GM23338 (cell line): Measurements from ENCODE around the gene FBXO30. TPM values are rescaled to one million over a fixed set of nuclear protein-coding genes. Genes with fewer than 3 reads are reported as not detected.

Source experiments
- ATAC-seq: fragments of 200-7000 bp; cut with Tn5 transposase; 3 replicates; pipeline ENCODE4 v1.9.1; 2020
- DNase-seq: peaks from one replicate; pipeline ENCODE4 v3.0.0-alpha.2; 2015; ENCODE audit warnings: low spot score
- H2AFZ ChIP-seq: fragments of 200-600 bp; sonication (generic); 2 replicates; pipeline ENCODE4 v1.8.0; 2016; ENCODE audit warnings: antibody characterized with exemption, mild to moderate bottlenecking, moderate library complexity
- H3F3A ChIP-seq: fragments of 200-600 bp; sonication (generic); replicated peaks from 2 replicates; pipeline ENCODE4 v1.8.0; 2017; ENCODE audit warnings: antibody characterized with exemption, mixed run types, low read depth
- H3K27ac ChIP-seq: fragments of 200-600 bp; sonication (generic); 2 replicates; pipeline ENCODE4 v1.6.1; 2016; ENCODE audit warnings: low read depth
- H3K27me3 ChIP-seq: fragments of 200-600 bp; sonication (generic); 2 replicates; pipeline ENCODE4 v1.8.0; 2016; ENCODE audit warnings: mild to moderate bottlenecking, mixed run types, moderate library complexity; ENCODE audit not compliant: insufficient read depth
- H3K36me3 ChIP-seq: fragments of 200-600 bp; sonication (generic); 2 replicates; pipeline ENCODE4 v1.8.0; 2016; ENCODE audit warnings: mild to moderate bottlenecking; ENCODE audit not compliant: insufficient read depth
- H3K4me1 ChIP-seq: fragments of 200-600 bp; sonication (generic); 2 replicates; pipeline ENCODE4 v1.8.0; 2016; ENCODE audit warnings: mild to moderate bottlenecking, moderate library complexity; ENCODE audit not compliant: insufficient read depth
- H3K4me2 ChIP-seq: fragments of 200-600 bp; sonication (generic); 2 replicates; pipeline ENCODE4 v1.7.1; 2017; ENCODE audit warnings: mixed run types
- H3K4me3 ChIP-seq: fragments of 200-600 bp; sonication (generic); 2 replicates; pipeline ENCODE4 v1.6.1; 2016; ENCODE audit warnings: mixed run types
- H3K79me2 ChIP-seq: fragments of 200-600 bp; sonication (generic); replicated peaks from 2 replicates; pipeline ENCODE4 v1.8.0; 2017; ENCODE audit warnings: mild to moderate bottlenecking; ENCODE audit not compliant: insufficient read depth
- H3K9me2 ChIP-seq: fragments of 200-600 bp; sonication (generic); 2 replicates; pipeline ENCODE4 v1.8.0; 2017; ENCODE audit not compliant: insufficient read depth
- H4K20me1 ChIP-seq: fragments of 200-600 bp; sonication (generic); replicated peaks from 2 replicates; pipeline ENCODE4 v1.8.0; 2017; ENCODE audit warnings: mild to moderate bottlenecking; ENCODE audit not compliant: insufficient read depth
- H3K27ac Mint-ChIP-seq: 2 replicates; pipeline ENCODE4 v1.8.0; 2020; ENCODE audit warnings: inconsistent platforms, mild to moderate bottlenecking, moderate library complexity, mixed read lengths
- H3K27me3 Mint-ChIP-seq: 3 replicates; pipeline ENCODE4 v1.8.0; 2022; ENCODE audit warnings: low read depth, mild to moderate bottlenecking, moderate library complexity, mixed read lengths, inconsistent platforms; ENCODE audit not compliant: insufficient read depth, poor library complexity
- H3K36me3 Mint-ChIP-seq: 3 replicates; pipeline ENCODE4 v1.8.0; 2021; ENCODE audit warnings: low read depth, mild to moderate bottlenecking, inconsistent platforms, moderate library complexity, mixed read lengths
- H3K4me1 Mint-ChIP-seq: 3 replicates; pipeline ENCODE4 v1.8.0; 2020; ENCODE audit warnings: mild to moderate bottlenecking, inconsistent platforms, mixed read lengths
- H3K4me3 Mint-ChIP-seq: 3 replicates; pipeline ENCODE4 v1.8.0; 2021; ENCODE audit warnings: moderate library complexity, mild to moderate bottlenecking, inconsistent platforms, mixed read lengths
- H3K9me3 Mint-ChIP-seq: 3 replicates; pipeline ENCODE4 v1.8.0; 2020; ENCODE audit warnings: moderate library complexity, mild to moderate bottlenecking, inconsistent platforms, mixed read lengths
- ETS1 ChIP-seq: IDR thresholded peaks from 2 replicates; pipeline ENCODE4 v1.6.1; 2016; ENCODE audit warnings: antibody characterized with exemption
- EZH2 ChIP-seq: fragments of 200-600 bp; sonication (generic); IDR thresholded peaks from one replicate; pipeline ENCODE4 v1.8.0; 2017; ENCODE audit warnings: antibody characterized with exemption, mild to moderate bottlenecking, low read depth; ENCODE audit not compliant: unreplicated experiment
- EZH2phosphoT487 ChIP-seq: fragments of 200-600 bp; sonication (generic); IDR thresholded peaks from one replicate; pipeline ENCODE4 v1.8.1; 2018; ENCODE audit warnings: antibody characterized with exemption; ENCODE audit not compliant: unreplicated experiment
- NANOG ChIP-seq: IDR thresholded peaks from 2 replicates; pipeline ENCODE4 v1.6.1; 2016; ENCODE audit warnings: antibody characterized with exemption, borderline replicate concordance
- POLR2AphosphoS5 ChIP-seq: IDR thresholded peaks from 2 replicates; pipeline ENCODE4 v1.6.1; 2016; ENCODE audit warnings: antibody characterized with exemption, low read depth
- REST ChIP-seq: IDR thresholded peaks from one replicate; pipeline ENCODE4 v1.6.1; 2018; ENCODE audit warnings: antibody characterized with exemption; ENCODE audit not compliant: unreplicated experiment
- STAT1 ChIP-seq: IDR thresholded peaks from one replicate; pipeline ENCODE4 v1.6.1; 2016; ENCODE audit warnings: antibody characterized with exemption; ENCODE audit not compliant: unreplicated experiment
- ZNF331 ChIP-seq: fragments of 250-450 bp; sonication (Bioruptor Pico); IDR thresholded peaks from 2 replicates; pipeline ENCODE4 v1.5.0; 2020; ENCODE audit warnings: low read depth, mild to moderate bottlenecking, moderate library complexity
- polyA plus RNA-seq: library from polyadenylated mRNA; unstranded; fragments of >200 nt; fragmentation: Nextera tagmentation; extraction: Ambion mirVana; gene quantifications from 2 replicates; pipeline ENCODE4 v1.2.1, GENCODE V29; 2016
- total RNA-seq: library from RNA; depleted of rRNA; stranded (reverse); fragments of >200 nt; shearing (Covaris generic); gene quantifications from 2 replicates; pipeline ENCODE4 v1.2.3, GENCODE V29; 2014
- TF ChIP-seq, protein P1 (sequence below): fragments of 250-450 bp; sonication (Bioruptor Pico); IDR thresholded peaks from 2 replicates; pipeline ENCODE4 v1.5.0; 2020; ENCODE audit warnings: mild to moderate bottlenecking, moderate library complexity

FBXO30 gene
- total and polyA plus RNA-seq, 2 experiments from 2014 or later: 6.5 to 21.3 TPM

- TF ChIP-seq REST (no peak), ETS1 (no peak), ZNF331 (no peak), NANOG (no peak), STAT1 (no peak), EZH2 (no peak)
Measured at GRCh38 chr6:145809785-145810184, 4.8 kb downstream of the FBXO30 start (continued).

DNA sequence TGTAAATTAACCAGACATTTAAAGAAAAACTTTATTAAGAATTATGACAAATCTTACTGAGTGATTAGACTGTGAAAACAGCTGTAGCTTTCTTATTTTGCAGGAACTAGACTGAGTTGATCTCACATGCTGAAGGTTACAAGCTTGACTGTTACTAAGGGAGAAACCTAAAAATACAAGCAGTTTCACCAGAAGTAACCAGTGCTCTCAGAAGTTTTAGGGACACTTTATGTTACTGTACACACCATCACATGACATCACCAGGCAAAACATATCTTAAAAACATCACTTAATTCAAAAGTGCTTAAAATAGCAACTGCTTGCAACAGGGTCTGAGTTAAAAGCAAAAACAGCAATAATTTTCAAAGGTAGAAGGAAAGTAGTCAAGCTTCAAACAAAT, 5.4 kb downstream of the FBXO30 start:
- Mint-ChIP-seq H3K4me3 (no peak overlapping the region), H3K36me3 (peaks cover 26% of the 10 kb centered on the region), H3K4me1 (peaks cover 24% of the 10 kb centered on the region), H3K9me3 (no peaks in the 10 kb centered on the region), H3K27me3 (no peaks in the 10 kb centered on the region), H3K27ac (no peak overlapping the region)
- Histone ChIP-seq H3K79me2 (peaks cover 99% of the 10 kb centered on the region), H3F3A (no peaks in the 10 kb centered on the region), H3K4me3 (no peak overlapping the region), H3K4me1 (peaks cover 25% of the 10 kb centered on the region), H4K20me1 (peaks cover 32% of the 10 kb centered on the region; the same call in 1 of the 2 replicates), H3K27me3 (no peaks in the 10 kb centered on the region), H3K4me2 (no peak overlapping the region), H2AFZ (no peak overlapping the region), H3K36me3 (peaks cover 4% of the 10 kb centered on the region; the same call in 1 of the 2 replicates), H3K9me2 (no peaks in the 10 kb centered on the region), H3K27ac (no peak overlapping the region)
- no peak for ATAC-seq
- no peak for DNase-seq
- no peak for TF ChIP-seq ZNF331
- no peak for TF ChIP-seq POLR2AphosphoS5
- TF ChIP-seq EZH2: no peak
- no peak for TF ChIP-seq ETS1
- TF ChIP-seq, protein P1, sequence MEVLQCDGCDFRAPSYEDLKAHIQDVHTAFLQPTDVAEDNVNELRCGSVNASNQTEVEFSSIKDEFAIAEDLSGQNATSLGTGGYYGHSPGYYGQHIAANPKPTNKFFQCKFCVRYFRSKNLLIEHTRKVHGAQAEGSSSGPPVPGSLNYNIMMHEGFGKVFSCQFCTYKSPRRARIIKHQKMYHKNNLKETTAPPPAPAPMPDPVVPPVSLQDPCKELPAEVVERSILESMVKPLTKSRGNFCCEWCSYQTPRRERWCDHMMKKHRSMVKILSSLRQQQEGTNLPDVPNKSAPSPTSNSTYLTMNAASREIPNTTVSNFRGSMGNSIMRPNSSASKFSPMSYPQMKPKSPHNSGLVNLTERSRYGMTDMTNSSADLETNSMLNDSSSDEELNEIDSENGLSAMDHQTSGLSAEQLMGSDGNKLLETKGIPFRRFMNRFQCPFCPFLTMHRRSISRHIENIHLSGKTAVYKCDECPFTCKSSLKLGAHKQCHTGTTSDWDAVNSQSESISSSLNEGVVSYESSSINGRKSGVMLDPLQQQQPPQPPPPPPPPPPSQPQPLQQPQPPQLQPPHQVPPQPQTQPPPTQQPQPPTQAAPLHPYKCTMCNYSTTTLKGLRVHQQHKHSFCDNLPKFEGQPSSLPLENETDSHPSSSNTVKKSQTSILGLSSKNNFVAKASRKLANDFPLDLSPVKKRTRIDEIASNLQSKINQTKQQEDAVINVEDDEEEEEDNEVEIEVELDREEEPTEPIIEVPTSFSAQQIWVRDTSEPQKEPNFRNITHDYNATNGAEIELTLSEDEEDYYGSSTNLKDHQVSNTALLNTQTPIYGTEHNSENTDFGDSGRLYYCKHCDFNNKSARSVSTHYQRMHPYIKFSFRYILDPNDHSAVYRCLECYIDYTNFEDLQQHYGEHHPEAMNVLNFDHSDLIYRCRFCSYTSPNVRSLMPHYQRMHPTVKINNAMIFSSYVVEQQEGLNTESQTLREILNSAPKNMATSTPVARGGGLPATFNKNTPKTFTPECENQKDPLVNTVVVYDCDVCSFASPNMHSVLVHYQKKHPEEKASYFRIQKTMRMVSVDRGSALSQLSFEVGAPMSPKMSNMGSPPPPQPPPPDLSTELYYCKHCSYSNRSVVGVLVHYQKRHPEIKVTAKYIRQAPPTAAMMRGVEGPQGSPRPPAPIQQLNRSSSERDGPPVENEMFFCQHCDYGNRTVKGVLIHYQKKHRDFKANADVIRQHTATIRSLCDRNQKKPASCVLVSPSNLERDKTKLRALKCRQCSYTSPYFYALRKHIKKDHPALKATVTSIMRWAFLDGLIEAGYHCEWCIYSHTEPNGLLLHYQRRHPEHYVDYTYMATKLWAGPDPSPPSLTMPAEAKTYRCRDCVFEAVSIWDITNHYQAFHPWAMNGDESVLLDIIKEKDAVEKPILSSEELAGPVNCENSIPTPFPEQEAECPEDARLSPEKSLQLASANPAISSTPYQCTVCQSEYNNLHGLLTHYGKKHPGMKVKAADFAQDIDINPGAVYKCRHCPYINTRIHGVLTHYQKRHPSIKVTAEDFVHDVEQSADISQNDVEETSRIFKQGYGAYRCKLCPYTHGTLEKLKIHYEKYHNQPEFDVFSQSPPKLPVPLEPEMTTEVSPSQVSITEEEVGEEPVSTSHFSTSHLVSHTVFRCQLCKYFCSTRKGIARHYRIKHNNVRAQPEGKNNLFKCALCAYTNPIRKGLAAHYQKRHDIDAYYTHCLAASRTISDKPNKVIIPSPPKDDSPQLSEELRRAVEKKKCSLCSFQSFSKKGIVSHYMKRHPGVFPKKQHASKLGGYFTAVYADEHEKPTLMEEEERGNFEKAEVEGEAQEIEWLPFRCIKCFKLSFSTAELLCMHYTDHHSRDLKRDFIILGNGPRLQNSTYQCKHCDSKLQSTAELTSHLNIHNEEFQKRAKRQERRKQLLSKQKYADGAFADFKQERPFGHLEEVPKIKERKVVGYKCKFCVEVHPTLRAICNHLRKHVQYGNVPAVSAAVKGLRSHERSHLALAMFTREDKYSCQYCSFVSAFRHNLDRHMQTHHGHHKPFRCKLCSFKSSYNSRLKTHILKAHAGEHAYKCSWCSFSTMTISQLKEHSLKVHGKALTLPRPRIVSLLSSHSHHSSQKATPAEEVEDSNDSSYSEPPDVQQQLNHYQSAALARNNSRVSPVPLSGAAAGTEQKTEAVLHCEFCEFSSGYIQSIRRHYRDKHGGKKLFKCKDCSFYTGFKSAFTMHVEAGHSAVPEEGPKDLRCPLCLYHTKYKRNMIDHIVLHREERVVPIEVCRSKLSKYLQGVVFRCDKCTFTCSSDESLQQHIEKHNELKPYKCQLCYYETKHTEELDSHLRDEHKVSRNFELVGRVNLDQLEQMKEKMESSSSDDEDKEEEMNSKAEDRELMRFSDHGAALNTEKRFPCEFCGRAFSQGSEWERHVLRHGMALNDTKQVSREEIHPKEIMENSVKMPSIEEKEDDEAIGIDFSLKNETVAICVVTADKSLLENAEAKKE: no peak
- TF ChIP-seq EZH2phosphoT487: no peak
- no peak for TF ChIP-seq REST
